IPS-18c (cell line): ENCODE data around the gene CFAP99.
A peak's percentile ranks its signal among the peaks of the same experiment; 100 is the strongest.
"Not testable (repeated sequence)": the region's sequence is repeated elsewhere in the genome, so short reads cannot be mapped to it uniquely, and the experiment has no call there.

Experiments
- H3K4me3 ChIP-seq: 2 replicates; pipeline ENCODE4 v1.7.0; 2013; ENCODE audit warnings: low read depth, mild to moderate bottlenecking, low read length, moderate library complexity; ENCODE audit not compliant: insufficient read depth
- H3K9me3 ChIP-seq: one replicate; pipeline ENCODE4 v1.6.1; 2013; ENCODE audit warnings: mild to moderate bottlenecking, low read length, moderate library complexity; ENCODE audit not compliant: control insufficient read depth, insufficient read depth

Gene CFAP99

DNA sequence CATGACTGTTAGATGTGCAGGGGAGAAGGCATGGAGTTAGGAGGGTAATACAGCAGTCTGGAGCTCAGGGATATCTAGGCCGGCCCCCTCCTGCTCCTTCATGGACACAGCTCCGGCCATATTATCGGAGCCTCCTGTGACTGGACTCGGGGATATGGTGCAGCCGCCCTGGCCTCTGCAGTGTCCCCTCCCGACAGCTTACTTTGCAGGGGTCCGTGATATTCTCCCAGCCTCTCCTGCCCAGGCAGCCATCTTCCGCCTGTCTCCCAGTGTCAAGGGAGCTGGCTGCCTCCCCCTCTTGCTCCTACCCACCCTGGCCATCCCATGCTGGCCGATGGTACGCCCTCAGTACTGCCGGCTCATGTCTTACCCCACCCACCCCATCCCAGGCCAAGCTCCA lies 30.3 kb downstream of the CFAP99 start:
- H3K9me3 ChIP-seq: no peaks in the 10 kb centered on the region
- no peak overlapping the region for H3K4me3 ChIP-seq

DNA sequence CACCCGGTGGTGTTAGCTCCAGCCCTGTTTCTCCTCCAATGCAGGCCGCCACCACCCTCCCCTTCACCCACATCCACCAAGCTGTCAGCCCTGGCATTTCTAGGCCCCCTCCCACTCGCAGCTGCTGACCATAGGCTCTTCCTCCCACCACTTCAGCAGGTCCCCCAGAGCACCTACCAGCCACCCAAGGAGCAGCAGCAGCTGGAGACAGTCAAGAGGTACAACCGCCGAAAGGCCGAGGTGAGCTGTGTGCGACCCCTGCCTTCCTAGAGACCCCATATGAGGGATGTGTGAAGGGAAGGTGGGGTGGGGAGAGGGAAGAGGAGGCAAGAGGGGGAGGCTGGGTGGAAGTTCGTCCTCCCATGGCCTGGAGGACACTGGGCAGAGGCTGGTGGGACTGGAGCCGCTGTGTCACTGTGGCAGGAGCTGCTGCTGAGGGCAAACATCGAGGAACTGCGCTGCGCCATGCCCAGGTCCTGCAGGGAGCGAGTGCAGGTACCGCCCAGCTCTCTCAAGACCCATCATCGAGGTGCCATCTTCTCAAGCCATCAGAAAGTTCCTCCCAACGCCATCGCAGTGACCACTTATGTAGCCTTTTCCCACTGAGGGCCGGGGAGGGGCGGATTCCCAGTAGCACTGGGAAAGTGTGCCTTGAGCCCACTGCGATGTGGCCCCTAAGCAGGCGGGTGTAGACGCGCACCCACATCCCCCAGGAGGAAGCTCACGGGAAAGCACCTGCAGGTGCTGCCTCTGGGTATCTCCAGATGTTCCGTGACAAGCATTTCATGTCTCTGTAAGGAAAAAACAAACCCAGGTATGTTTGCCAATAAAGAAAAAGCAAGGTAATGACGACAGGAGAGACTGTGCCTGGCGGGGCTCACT lies 31.0 kb downstream of the CFAP99 start:
- H3K4me3 ChIP-seq: no peak overlapping the region
- no peaks in the 10 kb centered on the region for H3K9me3 ChIP-seq

DNA sequence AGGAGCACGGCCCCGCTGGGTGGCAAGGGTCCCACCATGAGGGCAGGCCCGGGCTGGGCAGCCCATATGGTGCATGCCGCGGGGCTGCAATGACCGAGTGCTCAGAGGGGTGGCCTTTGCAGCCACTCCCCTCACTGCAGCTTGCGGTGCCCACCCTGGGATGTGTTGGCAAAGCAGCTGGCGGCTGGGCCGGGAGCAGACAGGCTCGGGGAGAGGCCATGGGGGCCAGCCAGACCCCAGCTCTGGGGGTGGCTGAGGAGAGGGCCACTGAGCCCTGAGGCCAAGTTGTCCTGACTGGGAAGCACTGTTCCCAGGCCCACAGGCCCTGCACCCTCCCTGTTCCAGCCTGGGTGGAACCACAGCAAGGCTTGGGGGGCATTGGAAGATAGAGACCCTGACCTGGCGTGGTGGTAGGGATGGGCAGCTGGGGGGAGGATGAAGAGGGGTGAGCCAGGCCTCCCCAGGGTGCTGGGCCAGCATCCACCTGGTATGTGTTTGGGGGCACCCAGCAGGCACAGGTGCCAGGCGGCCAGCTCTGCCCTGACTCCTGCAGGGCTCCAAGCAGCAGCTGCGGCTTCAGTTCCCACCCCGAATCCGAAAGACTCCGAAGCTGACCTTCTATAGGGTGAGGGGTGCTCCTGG lies 31.8 kb downstream of the CFAP99 start:
- Histone ChIP-seq H3K4me3 (no peak overlapping the region), H3K9me3 (no peaks in the 10 kb centered on the region)

DNA sequence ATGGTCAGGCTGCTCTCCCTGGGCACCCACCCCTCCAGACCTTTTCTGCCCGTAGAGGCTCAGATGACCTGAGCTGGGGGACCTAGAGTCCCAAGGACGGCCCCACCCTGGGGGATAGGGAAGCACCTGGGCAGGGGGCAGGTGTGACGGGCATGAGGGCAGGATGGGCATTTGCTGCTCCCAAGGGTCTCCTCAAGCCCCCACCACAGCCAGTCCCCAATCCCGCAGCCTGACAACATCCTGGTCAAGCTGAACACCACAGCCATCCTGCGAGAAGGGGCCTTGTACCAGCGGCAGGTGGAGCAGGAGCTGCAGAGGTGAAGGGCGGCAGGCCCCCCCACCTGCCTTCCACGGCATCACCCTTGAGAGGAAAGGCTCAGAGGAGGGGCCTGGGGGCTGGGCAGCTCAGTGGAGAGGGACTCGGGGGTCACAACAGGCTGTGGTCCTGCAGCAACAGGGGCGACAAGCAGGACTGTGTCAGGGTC lies 32.3 kb downstream of the CFAP99 start:
- Histone ChIP-seq H3K9me3 (no peaks in the 10 kb centered on the region), H3K4me3 (no peak overlapping the region)

DNA sequence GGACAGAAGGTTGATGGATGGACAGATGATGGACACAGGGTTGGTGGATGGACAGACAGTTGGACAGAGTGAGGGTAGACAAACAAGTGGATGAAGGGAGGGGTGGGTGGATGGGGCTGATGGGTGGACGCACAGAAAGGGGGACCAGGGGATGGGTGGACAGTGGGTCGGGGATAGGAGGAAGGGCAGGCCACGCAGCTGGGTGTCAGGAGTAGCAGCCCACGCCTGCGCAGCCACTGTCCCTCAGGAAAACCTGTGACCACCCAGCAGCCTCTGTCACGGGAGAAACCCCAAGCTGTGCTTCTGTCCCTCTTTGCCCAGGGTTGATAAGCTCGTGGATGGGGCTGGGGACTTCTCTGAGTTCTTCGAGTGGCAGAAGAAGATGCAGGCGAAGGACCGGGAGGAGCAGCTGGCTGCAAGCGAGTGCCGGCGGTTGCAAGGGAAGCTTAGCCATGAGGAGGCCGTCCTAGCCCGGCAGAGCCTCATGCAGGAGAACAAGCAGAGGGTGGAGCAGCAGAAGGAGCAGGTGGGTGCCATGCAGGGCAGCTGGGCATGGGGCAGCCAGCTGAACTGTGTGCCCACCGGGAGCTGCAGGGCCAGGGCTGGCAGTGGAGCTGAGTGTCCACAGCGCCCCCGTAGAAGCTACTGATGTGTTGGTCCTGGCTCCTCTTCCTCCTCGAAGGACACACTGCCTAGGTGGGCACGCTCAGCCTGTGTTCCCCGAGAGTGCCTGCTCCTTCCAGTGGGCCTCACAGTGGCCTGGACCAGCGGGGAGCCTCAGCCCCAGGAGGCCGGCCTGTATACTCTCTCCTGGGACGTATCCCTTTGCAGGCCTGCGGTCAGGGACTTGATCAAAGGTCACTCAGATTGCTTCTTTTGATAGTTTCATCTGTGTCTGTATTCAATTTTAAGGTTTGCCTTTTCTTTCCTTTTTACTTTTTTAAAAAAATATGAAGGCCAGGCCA lies 33.3 kb downstream of the CFAP99 start:
- no peaks in the 10 kb centered on the region for H3K9me3 ChIP-seq

DNA sequence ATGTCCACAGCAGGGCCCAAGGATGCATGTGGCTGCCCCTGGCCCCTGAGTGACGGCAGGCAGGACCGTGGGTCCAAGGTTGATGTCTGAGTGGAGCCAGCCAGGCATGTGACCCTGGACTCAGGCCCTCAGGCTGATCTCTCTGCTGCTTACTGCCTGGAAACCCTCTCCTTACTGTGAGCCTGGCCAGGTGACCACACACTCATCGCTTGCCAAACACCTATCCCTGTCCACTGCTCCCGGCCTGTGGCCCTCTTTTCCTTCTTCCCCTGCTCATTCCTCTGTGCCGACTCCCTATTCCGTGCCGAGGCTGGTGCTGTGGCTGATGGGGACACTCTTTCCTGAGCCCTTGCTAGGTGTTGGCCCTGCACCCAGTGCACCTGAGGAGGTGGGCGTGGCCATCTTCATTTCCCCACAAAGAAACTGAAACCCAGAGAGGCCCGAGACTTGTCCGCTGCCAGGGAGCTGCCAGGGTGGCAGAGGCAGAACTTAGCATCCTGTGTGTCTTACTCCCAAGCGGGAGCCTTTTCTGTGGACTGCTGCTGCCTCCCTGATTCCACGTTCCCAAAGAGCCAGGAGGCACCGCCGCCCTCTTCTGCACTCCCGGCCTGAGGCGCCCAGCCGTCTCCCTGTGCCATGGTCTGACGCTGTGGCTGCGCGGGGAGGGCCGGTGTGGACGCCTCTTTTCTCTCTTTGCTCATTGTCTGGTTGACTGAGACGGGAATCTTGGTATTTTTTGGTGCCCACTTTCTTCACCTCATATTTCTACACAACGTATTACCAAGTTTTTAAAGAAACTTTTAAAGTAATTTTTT lies 38.9 kb downstream of the CFAP99 start:
- H3K4me3 ChIP-seq: no peak overlapping the region

More for the DNA sequence above, 33.3 kb downstream of the CFAP99 start:
- no peak overlapping the region for H3K4me3 ChIP-seq

DNA sequence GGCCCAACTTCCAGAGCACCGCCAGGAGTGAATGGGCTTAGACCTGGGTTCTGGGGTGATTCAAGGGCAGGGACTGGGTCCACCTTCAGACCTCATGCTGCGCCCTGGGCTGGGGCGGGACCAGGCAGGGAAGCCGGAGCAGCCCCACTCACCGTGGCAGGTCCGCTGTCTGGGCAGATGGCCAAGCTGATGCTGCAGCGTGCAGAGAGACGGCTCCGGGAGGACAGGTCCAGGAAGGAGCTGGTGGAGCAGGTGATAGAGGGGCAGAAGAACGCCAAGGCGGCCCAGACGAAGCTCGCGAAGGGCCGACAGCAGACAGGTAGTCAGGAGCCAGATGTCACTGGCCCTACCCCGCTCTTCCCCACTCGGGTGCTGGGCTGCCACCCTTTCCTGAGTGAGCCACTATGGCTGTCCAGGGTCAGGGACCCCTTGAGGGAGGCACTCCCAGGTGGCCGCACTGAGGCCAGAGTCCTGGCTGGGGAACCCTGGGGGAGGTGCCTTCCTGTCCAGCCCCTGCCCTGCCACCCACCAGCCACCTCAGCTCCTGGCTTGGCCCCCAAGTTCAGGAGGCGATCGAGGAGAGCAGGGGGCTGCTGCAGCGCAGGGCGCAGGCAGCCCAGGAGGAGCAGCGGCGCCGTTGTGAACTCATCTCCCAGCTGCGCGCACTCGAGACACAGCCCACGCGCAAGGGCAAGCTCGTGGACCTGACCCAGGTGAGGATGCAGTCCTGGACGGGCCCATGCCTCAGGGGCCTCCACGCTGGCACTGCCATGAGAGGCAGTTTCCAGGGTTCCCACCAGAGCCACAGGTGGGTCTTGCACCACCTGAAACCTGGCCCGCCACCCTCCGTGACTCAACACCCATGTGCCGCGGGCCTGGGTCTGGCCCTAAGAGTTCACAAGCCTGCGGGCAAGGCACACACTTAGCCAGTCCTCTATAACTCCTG lies 40.1 kb downstream of the CFAP99 start:
- peaks cover 2% of the 10 kb centered on the region for H3K9me3 ChIP-seq
- no peak overlapping the region for H3K4me3 ChIP-seq

More for the DNA sequence above, 38.9 kb downstream of the CFAP99 start:
- H3K9me3 ChIP-seq: peaks cover 2% of the 10 kb centered on the region

DNA sequence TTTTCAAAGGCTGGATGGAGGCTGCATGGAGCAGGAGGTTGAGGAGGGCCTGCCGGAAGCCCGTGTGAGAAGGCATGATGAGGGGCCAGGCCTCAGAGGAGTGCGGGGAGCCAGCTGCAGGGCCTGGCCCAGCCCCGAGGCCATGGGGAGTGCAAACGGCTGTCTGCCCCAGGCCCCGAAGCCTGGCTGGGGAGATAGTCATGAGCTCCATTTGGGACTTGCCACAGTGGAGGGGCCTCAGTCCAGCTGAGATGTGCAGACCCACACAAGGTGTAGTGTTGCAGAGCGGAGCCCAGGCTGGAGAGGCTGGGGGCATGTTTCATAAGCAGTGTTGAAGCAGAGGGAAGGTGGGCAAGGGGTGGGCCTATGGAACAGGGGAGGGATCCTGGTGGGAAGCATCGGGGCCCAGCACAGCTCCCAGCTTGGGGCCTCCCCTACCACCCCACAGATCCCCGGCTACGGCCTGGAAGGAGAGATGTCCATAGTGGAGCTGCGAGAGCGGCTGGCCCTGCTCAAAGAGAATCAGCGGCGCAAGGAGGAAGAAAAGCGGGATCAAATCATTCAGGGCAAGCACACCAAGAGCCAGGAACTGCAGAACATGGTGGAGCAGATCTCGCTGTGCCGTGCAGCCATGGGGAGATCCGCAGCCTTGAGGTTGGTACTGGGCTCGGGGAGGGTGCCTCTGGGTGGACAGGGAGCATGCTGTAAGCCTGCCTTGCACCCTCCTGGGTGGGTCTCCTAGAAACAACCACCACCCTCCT lies 41.0 kb downstream of the CFAP99 start:
- H3K4me3 ChIP-seq: no peak overlapping the region

DNA sequence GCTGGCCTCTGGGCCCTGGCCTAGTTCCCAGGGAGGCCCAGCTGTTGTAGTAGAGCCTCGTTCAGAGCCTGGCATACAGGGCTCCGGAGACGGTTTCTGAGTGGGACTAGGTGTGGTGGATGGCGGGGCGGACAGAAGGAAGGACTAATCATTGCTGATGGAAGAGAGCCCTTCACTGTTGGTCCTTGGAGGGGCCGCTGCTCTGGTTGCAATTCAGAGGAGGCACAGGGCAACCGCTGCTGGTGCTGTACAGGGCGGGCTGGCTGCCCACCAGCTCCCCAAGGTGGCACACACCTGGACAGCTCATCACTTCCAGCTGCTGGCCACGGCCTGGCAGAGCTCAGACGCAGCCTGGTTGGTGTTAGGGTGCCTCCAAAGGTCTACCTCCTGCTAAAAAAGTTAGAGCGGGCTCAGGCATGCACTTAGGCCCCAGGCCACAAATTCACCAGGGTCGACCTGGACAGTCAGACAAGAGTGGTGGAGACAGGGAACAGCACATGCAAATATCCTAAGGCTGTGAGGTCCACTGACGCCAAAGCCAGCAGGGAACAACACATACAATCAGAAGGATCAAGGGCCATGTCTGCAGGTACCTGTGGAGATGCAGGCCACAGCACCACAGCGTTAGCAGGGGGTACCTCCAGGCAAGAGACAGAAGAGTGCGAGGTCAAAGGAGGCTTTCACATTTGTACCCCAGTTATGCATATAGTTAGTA lies 42.6 kb downstream of the CFAP99 start:
- H3K9me3 ChIP-seq: peaks cover 4% of the 10 kb centered on the region
- no peak overlapping the region for H3K4me3 ChIP-seq

More for the DNA sequence above, 41.0 kb downstream of the CFAP99 start:
- peaks cover 3% of the 10 kb centered on the region for H3K9me3 ChIP-seq

DNA sequence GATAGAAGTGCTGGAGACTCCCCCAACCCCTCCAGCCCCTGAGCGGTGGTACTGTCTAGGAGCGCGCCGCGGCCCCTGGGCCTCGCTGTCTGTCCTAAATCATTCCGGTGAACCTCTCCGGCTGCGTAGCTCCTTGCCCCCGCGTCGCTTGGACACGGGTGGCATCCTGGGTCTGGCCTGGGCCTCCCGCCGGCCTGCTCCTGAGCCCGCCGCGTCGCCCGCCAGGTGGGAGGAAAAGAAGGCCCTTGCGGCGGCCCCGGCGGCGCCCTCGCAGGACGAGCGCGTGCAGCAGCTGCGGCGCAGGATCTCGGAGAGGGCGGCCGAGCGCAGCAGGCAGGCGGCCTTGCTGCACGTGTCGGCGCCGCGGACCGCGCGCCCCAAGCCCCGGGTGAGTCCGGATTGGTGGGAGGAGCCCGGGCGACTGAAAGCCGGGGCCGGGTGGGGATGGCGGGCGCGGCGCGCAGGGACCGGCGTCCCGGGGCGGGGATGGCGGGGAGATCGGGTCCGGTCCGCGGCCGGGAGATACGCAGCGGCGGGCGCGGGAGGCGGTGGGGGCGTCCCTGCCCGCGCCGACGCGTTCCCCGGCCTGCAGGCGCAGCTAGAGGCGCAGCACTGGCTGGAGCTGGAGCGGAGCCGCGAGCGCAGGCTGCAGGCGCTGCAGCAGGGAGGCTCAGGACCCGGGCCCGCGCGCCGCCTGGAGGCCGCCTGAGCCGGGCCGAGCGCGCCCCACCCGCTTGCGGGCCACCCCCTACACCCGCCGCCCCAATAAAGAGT lies 43.6 kb downstream of the CFAP99 start:
- H3K4me3 ChIP-seq: peak overlapping the region; percentile 53
- H3K9me3 ChIP-seq: peaks cover 4% of the 10 kb centered on the region

DNA sequence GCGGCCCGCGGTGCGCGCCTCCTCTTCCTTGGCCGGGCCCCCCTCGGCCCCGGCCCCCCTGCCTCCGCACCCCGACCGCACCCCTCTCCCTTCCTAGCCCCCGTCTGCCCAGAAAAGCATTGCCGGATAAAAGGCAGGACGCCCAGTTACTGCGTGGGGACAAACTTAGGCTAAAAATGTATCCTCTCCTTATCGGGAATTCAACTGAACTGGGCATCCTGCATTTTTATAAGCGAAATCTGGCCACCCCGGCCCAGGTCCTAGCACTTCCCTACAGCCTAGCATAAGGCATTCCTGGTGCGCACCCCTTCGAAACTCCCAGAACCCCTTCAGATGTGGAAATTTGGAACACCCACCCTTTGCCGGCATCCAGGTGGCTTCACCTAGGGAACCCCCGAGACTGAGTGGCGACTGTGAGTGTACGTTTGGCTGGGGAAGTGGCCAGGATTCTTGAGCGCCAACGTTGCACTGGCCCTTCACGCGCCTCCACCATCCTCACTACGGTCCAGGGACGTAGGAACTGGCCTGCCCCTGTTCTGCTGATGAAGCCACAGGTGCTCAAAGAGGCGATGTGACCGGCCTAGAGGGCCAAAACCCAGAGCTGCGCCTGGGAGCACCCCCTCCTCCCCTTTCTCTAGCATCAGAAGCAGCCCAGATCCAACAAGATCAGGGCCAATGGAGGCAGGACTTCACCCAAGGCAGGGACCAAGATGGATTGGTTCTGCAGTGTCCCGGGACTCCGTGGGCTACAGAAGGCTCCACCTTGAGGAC lies 44.4 kb downstream of the CFAP99 start:
- Histone ChIP-seq H3K9me3 (peaks cover 4% of the 10 kb centered on the region), H3K4me3 (peak overlapping the region; percentile 53; the same call in 1 of the 2 replicates)

DNA sequence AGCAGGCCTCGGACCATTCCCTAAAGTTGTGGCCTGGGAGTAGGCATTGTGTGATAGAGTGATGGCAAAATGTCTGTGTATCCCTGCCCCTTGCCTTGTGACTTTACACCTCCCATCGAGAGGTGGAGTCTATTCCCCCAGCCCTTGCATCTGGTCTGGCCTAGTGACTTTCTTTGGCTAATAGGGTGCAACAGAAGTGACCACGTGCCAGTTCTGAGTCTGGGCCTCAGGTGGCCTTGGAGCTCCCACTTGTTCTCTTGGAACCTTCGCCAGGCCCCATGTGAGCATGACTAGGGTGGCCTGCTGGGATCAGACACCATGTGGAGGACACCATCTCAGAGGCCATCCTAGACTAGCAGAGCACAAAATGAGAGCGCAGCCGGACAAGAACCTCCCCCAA lies 46.3 kb downstream of the CFAP99 start:
- H3K4me3 ChIP-seq: no peak overlapping the region
- peaks cover 4% of the 10 kb centered on the region for H3K9me3 ChIP-seq

DNA sequence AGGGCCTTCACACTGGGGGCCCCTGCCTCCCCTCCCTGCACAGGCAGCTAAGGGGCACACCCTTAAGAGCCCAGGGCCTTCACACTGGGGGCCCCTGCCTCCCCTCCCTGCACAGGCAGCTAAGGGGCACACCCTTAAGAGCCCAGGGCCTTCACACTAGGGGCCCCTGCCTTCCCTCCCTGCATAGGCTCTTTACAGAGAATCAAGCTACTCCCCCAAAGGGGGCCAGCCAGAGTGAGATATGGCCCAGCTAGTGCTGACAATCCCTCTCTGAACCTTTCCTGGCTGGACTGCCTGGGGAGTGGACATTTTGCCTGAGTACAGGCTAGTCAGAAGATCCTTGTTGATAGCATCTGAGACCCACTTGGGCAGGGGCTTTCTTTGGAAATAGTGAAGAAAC lies 46.8 kb downstream of the CFAP99 start:
- not testable (repeated sequence) for H3K4me3 ChIP-seq, H3K9me3 ChIP-seq
